ENCODE data around the gene PPP1R3A.
"Not testable (repeated sequence)": the region's sequence is repeated elsewhere in the genome, so short reads cannot be mapped to it uniquely, and the experiment has no call there.

PPP1R3A gene

GRCh38 chr7:113918946-113919345 is at the start of gene PPP1R3A:
Gene PPP1R3A, minus strand, starts transcription at chr7:113919009. Its CDS starts 13 bp downstream, at chr7:113918996.
- DNase-seq, result no peak

GRCh38 chr7:113963356-113963755 is 44.5 kb upstream of the PPP1R3A start:
- no peak for DNase-seq

GRCh38 chr7:113959910-113960309 is 41.1 kb upstream of the PPP1R3A start:
- DNase-seq, result no peak

DNA sequence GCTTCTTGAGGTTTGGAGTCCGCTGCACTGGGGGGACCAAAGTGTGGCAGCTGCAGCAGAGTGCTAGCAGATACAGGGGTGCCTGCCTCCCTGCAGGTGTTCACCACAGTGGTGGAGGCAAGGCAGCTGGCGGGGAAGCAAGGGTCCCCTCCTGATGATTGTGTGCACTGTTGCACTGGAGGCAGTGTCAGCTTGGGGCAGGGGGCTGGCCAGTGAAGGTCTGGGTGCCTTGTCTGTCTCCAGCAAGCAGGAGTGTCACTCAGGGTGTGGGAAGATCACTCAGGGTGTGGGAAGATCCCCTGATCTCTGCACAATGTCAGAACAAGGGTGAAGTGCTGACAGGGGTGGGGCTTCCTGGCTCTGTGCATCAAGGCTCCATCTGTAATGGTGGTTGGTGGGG is 36.3 kb upstream of the PPP1R3A start:
- no peak for DNase-seq

DNA sequence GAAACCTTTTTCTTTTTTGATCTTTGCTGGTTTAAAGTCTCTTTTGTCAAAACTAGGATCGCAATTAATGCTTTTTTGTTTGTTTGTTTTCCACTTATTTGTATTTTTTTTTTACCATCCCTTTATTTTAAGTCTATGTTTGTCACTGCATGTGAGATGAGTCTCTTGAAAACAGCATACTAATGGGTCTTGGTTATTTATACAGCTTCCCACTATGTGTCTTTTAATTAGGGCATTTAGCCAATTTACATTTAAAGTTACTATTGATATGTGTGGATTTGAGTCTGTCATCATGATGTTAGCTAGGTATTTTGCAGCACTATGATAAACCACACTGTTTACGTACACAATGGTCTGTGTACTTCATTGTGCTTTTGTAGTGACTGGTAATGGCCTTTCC is 34.7 kb upstream of the PPP1R3A start:
- no peak for DNase-seq

- DNase-seq, result no peak
Measured at GRCh38 chr7:113945018-113945938, 26.5 kb upstream of the PPP1R3A start.

GRCh38 chr7:113936982-113937381 is 18.2 kb upstream of the PPP1R3A start:
- no peak for DNase-seq

DNA sequence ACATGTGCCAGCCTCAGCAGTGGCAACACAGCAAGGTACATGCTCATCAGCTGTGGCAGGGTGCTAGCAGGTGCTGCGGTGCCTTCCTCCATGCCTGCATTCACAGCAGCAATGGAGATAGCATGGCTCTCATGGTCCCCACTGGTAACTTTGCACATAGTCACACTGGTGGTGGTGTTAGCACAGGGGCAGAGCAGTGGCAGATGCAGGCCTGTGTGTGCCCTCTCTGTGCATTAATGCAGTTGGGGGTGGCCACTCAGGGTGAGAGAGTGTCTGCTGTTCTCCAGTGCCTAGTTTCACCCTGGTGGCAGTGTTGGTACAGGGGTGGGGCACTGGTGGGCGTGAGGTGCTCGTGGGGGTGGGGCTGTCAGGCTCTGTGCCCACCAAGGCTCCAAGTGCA is 17.7 kb upstream of the PPP1R3A start:
- DNase-seq, result no peak

DNA sequence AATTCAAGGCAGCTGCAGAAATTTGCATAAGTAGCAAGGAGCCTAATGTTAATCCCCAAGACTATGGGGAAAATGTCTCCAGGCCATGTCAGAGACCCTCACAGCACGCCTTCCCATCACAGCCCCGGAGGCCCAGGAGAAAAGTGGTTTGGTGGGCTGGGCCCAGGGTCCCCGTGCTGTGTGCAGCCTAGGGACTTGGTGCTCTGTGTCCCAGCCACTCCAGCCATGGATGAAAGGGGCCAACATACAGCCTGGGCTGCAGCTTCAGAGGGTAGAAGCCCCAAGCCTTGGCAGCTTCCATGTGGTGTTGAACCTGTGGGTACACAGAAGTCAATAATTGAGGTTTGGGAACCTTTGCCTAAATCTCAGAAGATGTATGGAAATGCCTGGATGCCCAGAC is 10.6 kb upstream of the PPP1R3A start:
- not testable (repeated sequence) for DNase-seq

GRCh38 chr7:113928112-113928511 is 9.3 kb upstream of the PPP1R3A start:
- DNase-seq, result no peak

DNA sequence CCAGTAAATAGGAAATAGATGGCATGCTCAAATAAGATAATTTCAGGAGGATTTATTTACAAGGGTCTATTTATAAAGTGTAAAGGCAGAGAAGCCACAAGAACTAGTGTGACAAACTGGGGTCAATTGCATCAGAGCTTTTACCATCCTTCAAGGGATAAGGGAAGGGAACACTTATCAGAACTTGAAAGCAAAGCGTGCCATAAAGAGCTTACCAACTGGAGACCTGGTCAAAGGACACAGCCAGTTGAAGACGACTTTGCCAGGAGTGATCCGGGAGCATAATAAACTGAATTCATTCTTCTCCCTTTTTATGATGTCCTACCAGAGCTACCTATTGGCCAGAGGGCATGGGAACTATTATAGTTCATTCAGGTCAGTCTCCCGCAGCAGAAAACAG is 3.2 kb upstream of the PPP1R3A start:
- no peak for DNase-seq

DNA sequence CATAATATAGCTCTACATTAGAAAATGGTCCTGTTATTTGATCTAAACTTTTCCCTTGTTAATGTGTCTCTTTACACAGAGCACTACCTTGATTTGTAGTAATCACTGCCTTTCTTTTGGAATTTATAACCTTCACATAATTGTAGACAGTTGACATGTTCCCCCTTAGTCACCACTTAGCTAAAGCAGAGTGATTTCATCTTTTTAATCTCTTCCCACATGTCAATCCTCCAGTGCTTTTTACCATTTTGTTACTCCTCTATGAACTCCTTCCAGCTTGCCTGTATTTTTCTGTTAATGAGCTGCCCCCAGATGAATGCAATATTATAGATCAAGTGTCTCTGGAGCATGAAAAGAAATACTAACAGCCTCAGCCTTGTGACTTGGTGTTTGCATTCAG is 2.6 kb upstream of the PPP1R3A start:
- DNase-seq, result no peak

DNA sequence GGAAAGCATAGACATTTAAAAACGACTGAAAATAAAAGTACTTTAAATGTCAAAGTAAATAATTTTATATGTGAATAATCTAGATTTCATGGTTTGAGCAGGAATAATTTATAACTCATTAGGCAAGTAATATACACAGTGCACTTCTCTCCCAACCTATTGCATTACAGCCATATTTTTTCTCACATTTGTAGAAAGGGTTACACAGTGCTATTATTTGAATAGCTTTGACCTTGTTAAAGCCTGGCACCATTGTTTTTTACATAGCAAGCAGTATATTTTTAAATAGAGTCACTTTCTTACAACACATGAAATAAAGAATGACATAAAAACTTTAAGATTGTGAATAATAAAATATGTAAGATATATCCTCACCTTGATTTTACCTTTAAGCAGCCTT is 969 bp downstream of the PPP1R3A start:
- DNase-seq, result no peak

DNA sequence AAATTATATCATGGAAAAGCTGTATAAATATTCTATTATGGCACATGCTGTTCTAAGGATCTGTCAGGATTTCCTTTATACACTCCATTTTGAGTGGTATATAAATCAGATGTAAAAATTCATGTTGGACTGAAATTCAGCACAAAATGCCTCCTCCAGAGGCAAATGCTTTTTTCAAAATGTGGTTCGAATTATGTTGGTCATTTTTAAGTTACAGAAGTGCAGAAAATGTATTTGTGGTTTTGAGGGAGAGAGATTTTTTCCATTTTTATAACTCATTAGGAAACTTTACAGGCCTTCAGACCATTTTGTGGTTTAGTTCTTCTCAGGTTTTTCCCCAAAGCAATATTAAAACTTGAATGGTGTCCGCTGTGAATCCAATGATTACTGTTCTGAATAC is 2.9 kb downstream of the PPP1R3A start:
- no peak for DNase-seq

DNA sequence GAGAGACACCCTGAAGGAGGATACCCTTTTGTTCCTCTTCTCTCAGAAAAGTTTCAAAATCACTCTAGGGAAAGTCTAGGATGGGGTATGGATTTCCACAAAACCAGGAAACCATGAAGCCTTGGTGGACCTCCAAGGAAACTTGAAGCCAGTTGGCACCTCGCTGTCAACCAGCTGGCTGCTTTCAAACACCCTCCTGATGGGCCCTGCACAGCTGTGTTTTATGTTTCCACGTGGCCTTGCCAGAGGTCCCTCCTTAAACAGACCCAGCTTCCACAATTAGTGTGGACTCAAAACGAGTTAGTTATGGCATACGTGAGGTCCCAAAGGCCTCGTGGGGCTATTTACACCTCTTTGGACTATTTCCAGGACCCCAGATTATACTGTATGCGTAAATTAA is 5.9 kb downstream of the PPP1R3A start:
- DNase-seq, result no peak

DNA sequence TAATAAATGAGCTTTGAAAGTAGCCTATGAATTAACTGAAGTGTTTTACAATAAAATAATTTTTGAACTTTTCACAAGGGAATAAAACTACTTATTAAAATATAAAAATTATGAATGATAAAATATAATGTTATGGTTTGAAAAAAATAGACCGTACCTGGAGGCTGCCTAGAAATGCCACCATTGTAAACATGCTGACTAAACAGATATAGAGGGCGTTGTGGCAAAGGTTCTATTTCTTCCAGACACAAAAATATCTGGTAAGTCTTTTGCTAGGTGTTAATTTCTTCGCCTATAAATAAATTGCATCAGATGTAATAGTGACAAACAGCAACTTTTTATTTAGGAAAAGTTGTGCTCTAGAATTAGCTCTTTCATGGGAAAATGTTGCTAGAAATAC is 11.2 kb downstream of the PPP1R3A start:
- DNase-seq, result no peak

DNA sequence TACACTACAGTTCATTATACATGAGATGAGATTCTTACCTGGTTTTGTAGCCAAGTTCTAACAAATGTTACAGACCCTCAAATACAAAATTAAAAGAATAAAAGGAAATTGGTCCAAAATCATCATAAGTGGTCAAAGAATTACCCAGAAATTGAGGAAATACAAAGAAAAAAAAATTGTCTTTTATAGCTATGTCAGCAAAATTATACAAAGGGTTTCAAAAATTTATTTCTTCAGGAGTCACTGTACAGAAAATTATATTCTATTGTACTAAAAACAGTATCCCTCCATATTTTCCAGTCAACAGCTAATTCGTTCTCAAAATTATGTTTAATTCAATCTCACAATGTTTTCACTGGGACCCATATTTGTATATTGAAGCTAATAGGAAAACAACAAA is 14.3 kb downstream of the PPP1R3A start:
- no peak for DNase-seq

- DNase-seq, result peak; percentile 1
Measured at GRCh38 chr7:113892818-113893217, 26.0 kb downstream of the PPP1R3A start.

GRCh38 chr7:113891828-113892227 is 27.0 kb downstream of the PPP1R3A start:
- no peak for DNase-seq

- DNase-seq, result no peak
Measured at GRCh38 chr7:113891031-113891350, 27.8 kb downstream of the PPP1R3A start.

- DNase-seq, result no peak
Measured at GRCh38 chr7:113890331-113891030, 28.3 kb downstream of the PPP1R3A start.

GRCh38 chr7:113883096-113883495 is 35.7 kb downstream of the PPP1R3A start:
- DNase-seq, result no peak

GRCh38 chr7:113880559-113880958 is 38.2 kb downstream of the PPP1R3A start:
- no peak for DNase-seq

GRCh38 chr7:113878394-113878992 is 40.3 kb downstream of the PPP1R3A start:
- DNase-seq, result no peak
